IMR-90 (cell line): ENCODE data around the gene PKHD1. TPM values are rescaled to one million over a fixed set of nuclear protein-coding genes. Genes with fewer than 3 reads are reported as not detected.

Experiments used
- ATAC-seq: fragments of 200-7000 bp; cut with Tn5 transposase; 2 replicates; pipeline ENCODE4 v1.9.1; 2020; ENCODE audit warnings: low read depth, mild to moderate bottlenecking, moderate library complexity
- BruUV-seq: library from RNA; stranded (reverse); fragments of 400-500 nt; replicated peaks from 2 replicates; lab custom pipeline; 2021; lab: Mats Ljungman, UMichigan
- CTCF ChIA-PET: fragments of 300-600 bp; formaldehyde crosslinking; extraction: SDS; loops from one replicate; lab custom pipeline; 2021; ENCODE audit warnings: antibody characterized with exemption; lab: Yijun Ruan, JAX
- POLR2A ChIA-PET: fragments of 300-600 bp; sonication (Branson Sonifier 250); formaldehyde crosslinking; loops from one replicate; lab custom pipeline; 2022; ENCODE audit warnings: antibody characterized with exemption; ENCODE audit not compliant: unreplicated experiment; lab: Charles Lee
- DNase-seq: peaks from one replicate; pipeline ENCODE4 v3.0.0; 2013
- H2AFZ ChIP-seq: replicated peaks from 2 replicates; pipeline ENCODE3; 2013; ENCODE audit warnings: low read length, mild to moderate bottlenecking; ENCODE audit not compliant: poor library complexity
- H2AK5ac ChIP-seq: 2 replicates; pipeline ENCODE4 v1.6.1; 2013; ENCODE audit warnings: low read depth, low read length, inconsistent platforms
- H2AK9ac ChIP-seq: replicated peaks from 2 replicates; pipeline ENCODE3; 2013; ENCODE audit warnings: mild to moderate bottlenecking, low read depth, low read length, moderate library complexity; ENCODE audit not compliant: poor library complexity
- H2BK120ac ChIP-seq: 2 replicates; pipeline ENCODE4 v1.6.1; 2013; ENCODE audit warnings: low read depth, low read length, inconsistent platforms
- H2BK15ac ChIP-seq: 3 replicates; pipeline ENCODE4 v1.6.1; 2013; ENCODE audit warnings: low read depth, low read length, inconsistent platforms
- H2BK20ac ChIP-seq: 2 replicates; pipeline ENCODE4 v1.6.1; 2013; ENCODE audit warnings: low read depth, mild to moderate bottlenecking, inconsistent platforms, low read length, moderate library complexity
- H2BK5ac ChIP-seq: 2 replicates; pipeline ENCODE4 v1.6.1; 2013; ENCODE audit warnings: mild to moderate bottlenecking, low read depth, low read length, inconsistent platforms; ENCODE audit not compliant: poor library complexity, severe bottlenecking
- H3K14ac ChIP-seq: replicated peaks from 2 replicates; pipeline ENCODE4 v1.6.1; 2013; ENCODE audit warnings: low read depth, low read length, inconsistent platforms
- H3K18ac ChIP-seq: 2 replicates; pipeline ENCODE4 v1.6.1; 2013; ENCODE audit warnings: low read depth, low read length, control low read depth
- H3K23ac ChIP-seq: 2 replicates; pipeline ENCODE4 v1.6.1; 2013; ENCODE audit warnings: low read depth, low read length, inconsistent platforms
- H3K27ac ChIP-seq: 2 replicates; pipeline ENCODE4 v1.5.1; 2013; ENCODE audit warnings: mild to moderate bottlenecking, control low read depth, low read length; ENCODE audit not compliant: insufficient read depth
- H3K27me3 ChIP-seq: 2 replicates; pipeline ENCODE4 v1.6.1; 2013; ENCODE audit warnings: low read length; ENCODE audit not compliant: control insufficient read depth, insufficient read depth
- H3K36me3 ChIP-seq: 2 replicates; pipeline ENCODE4 v1.6.1; 2013; ENCODE audit warnings: low read length, mixed read lengths; ENCODE audit not compliant: control insufficient read depth, insufficient read depth
- H3K4ac ChIP-seq: 2 replicates; pipeline ENCODE4 v1.6.1; 2013; ENCODE audit warnings: low read depth, low read length, inconsistent platforms
- H3K4me1 ChIP-seq: 2 replicates; pipeline ENCODE4 v1.6.1; 2013; ENCODE audit warnings: low read length, mixed read lengths; ENCODE audit not compliant: control insufficient read depth, insufficient read depth
- H3K4me2 ChIP-seq: 2 replicates; pipeline ENCODE4 v1.6.1; 2013; ENCODE audit warnings: low read depth, mild to moderate bottlenecking, control low read depth, low read length, moderate library complexity
- H3K4me3 ChIP-seq: 2 replicates; pipeline ENCODE4 v1.5.1; 2013; ENCODE audit warnings: low read depth, mild to moderate bottlenecking, control low read depth, low read length, moderate library complexity; ENCODE audit not compliant: insufficient read depth
- H3K56ac ChIP-seq: 2 replicates; pipeline ENCODE4 v1.6.1; 2013; ENCODE audit warnings: low read length, inconsistent platforms; ENCODE audit not compliant: insufficient read depth; ENCODE audit errors: extremely low read depth
- H3K79me1 ChIP-seq, 2 experiments: 2 replicates each; pipeline ENCODE4 v1.6.1; 2013; ENCODE audit warnings: low read length in 2 of 2, inconsistent platforms in 1 of 2, low read depth in 1 of 2
- H3K9ac ChIP-seq: 2 replicates; pipeline ENCODE4 v1.6.1; 2013; ENCODE audit warnings: low read depth, low read length, control low read depth
- H3K9me1 ChIP-seq: 2 replicates; pipeline ENCODE4 v1.6.1; 2013; ENCODE audit warnings: low read length, inconsistent platforms; ENCODE audit not compliant: insufficient read depth
- H3K9me3 ChIP-seq: 2 replicates; pipeline ENCODE4 v1.6.1; 2013; ENCODE audit warnings: low read length; ENCODE audit not compliant: control insufficient read depth, insufficient read depth
- H4K20me1 ChIP-seq: 2 replicates; pipeline ENCODE4 v1.6.1; 2013; ENCODE audit warnings: low read length, inconsistent platforms; ENCODE audit not compliant: insufficient read depth
- H4K5ac ChIP-seq: 2 replicates; pipeline ENCODE4 v1.6.1; 2013; ENCODE audit warnings: mild to moderate bottlenecking, low read depth, low read length, control low read depth
- H4K8ac ChIP-seq, 2 experiments: 2 replicates each; pipeline ENCODE4 v1.6.1; 2013; ENCODE audit warnings: low read depth in 2 of 2, low read length in 2 of 2, control low read depth in 1 of 2, inconsistent platforms in 1 of 2
- H4K91ac ChIP-seq: 2 replicates; pipeline ENCODE4 v1.6.1; 2013; ENCODE audit warnings: low read depth, low read length, inconsistent platforms; ENCODE audit not compliant: insufficient read depth
- BHLHE40 ChIP-seq: fragments of 150-350 bp; IDR thresholded peaks from 2 replicates; pipeline ENCODE4 v1.6.1; 2016; ENCODE audit warnings: mild to moderate bottlenecking, low read depth, low read length
- CEBPB ChIP-seq: IDR thresholded peaks from 2 replicates; pipeline ENCODE4 v1.6.1; 2012; ENCODE audit warnings: low read depth, low read length, improper control_type of control experiment
- CHD1 ChIP-seq: IDR thresholded peaks from 2 replicates; pipeline ENCODE4 v1.6.1; 2012; ENCODE audit warnings: low read depth, low read length, improper control_type of control experiment
- CTCF ChIP-seq: conservative IDR thresholded peaks from 2 replicates; pipeline ENCODE4 v1.5.1; 2012; ENCODE audit warnings: mild to moderate bottlenecking, low read depth, low read length, improper control_type of control experiment
- ELK1 ChIP-seq: fragments of 150-350 bp; IDR thresholded peaks from 2 replicates; pipeline ENCODE4 v1.6.1; 2016; ENCODE audit warnings: low read depth, mild to moderate bottlenecking, low read length, moderate library complexity, borderline replicate concordance
- FOS ChIP-seq: fragments of 150-350 bp; IDR thresholded peaks from 2 replicates; pipeline ENCODE4 v1.6.1; 2016; ENCODE audit warnings: low read depth, low read length
- MAFK ChIP-seq: IDR thresholded peaks from 2 replicates; pipeline ENCODE4 v1.6.1; 2012; ENCODE audit warnings: low read depth, low read length, improper control_type of control experiment
- MAZ ChIP-seq: IDR thresholded peaks from 2 replicates; pipeline ENCODE4 v1.6.1; 2012; ENCODE audit warnings: low read depth, mild to moderate bottlenecking, low read length, improper control_type of control experiment, moderate library complexity, borderline replicate concordance
- MXI1 ChIP-seq: IDR thresholded peaks from 2 replicates; pipeline ENCODE4 v1.6.1; 2012; ENCODE audit warnings: low read depth, mild to moderate bottlenecking, low read length, moderate library complexity, borderline replicate concordance
- NFE2L2 ChIP-seq: fragments of 150-350 bp; IDR thresholded peaks from 2 replicates; pipeline ENCODE4 v1.6.1; 2016; ENCODE audit warnings: low read depth, mild to moderate bottlenecking, low read length
- POLR2A ChIP-seq: IDR thresholded peaks from 2 replicates; pipeline ENCODE4 v1.6.1; 2012; ENCODE audit warnings: mild to moderate bottlenecking, low read depth, low read length
- RAD21 ChIP-seq: IDR thresholded peaks from 2 replicates; pipeline ENCODE4 v1.6.1; 2012; ENCODE audit warnings: low read length, improper control_type of control experiment
- RCOR1 ChIP-seq: IDR thresholded peaks from 2 replicates; pipeline ENCODE4 v1.6.1; 2012; ENCODE audit warnings: mild to moderate bottlenecking, low read length, improper control_type of control experiment; ENCODE audit not compliant: insufficient replicate concordance
- RFX5 ChIP-seq: IDR thresholded peaks from 2 replicates; pipeline ENCODE4 v1.8.0; 2012; ENCODE audit warnings: low read depth, mild to moderate bottlenecking, low read length, moderate library complexity
- SMC3 ChIP-seq: fragments of 150-350 bp; IDR thresholded peaks from 2 replicates; pipeline ENCODE4 v1.6.1; 2016; ENCODE audit warnings: low read depth, mild to moderate bottlenecking, antibody characterized with exemption, low read length, moderate library complexity
- USF2 ChIP-seq: fragments of 150-350 bp; IDR thresholded peaks from 2 replicates; pipeline ENCODE4 v1.6.1; 2017; ENCODE audit warnings: mild to moderate bottlenecking, antibody characterized with exemption, low read length, low read depth
- WGBS, 2 experiments: methylation state at CpG; one replicate each; pipeline versions ENCODE4 v1.1.5 to v1.1.7; 2013; ENCODE audit warnings: missing lambda C conversion rate in 2 of 2; ENCODE audit not compliant: insufficient read length in 1 of 2; ENCODE audit errors: extremely low coverage in 2 of 2; 5-methylcytosine and 5-hydroxymethylcytosine counted together
- dilution Hi-C: fragments of 300-500 bp; cut with HindIII; formaldehyde crosslinking; loops from one replicate; pipeline ENCODE4 v1.14.3; 2018; ENCODE audit warnings: low sequenced_read_pairs; ENCODE audit not compliant: unreplicated experiment
- in situ Hi-C: fragments of 300-500 bp; cut with MboI; formaldehyde crosslinking; loops from 3 replicates; pipeline ENCODE4 v1.14.3; 2019; ENCODE audit warnings: low sequenced_read_pairs, inconsistent platforms, mixed read lengths
- intact Hi-C: fragments of 100-400 bp; cut with micrococcal nuclease; formaldehyde crosslinking; loops from 2 replicates; pipeline ENCODE4 v1.10.0; 2022
- polyA plus RNA-seq, 3 experiments: library from polyadenylated mRNA; depleted of rRNA; stranded (reverse); fragments of >200 nt; gene quantifications; 2 replicates each; pipeline ENCODE4 v1.2.3, GENCODE V29; 2012; ENCODE audit warnings: low replicate concordance in 1 of 3
- total RNA-seq: library from RNA; depleted of rRNA; stranded (reverse); fragments of >200 nt; gene quantifications from 2 replicates; pipeline ENCODE4 v1.2.3, GENCODE V29; 2012

Gene PKHD1
- total and polyA plus RNA-seq, 2 of the 4 experiments (the other 2 are of a cell fraction): not detected

GRCh38 chr6:51843456-51844056 lies 243.9 kb downstream of the PKHD1 start:
- ATAC-seq (no peak), DNase-seq (no peak)
- H3K4me1 ChIP-seq: no peaks in the 10 kb centered on the region
- H2BK15ac ChIP-seq: no peak overlapping the region
- in situ Hi-C loops (no loop called here), dilution Hi-C loops (no loop called here), intact Hi-C loops (no loop called here)
- no peaks in the 10 kb centered on the region for H3K27me3 ChIP-seq
- no peak overlapping the region for H4K5ac ChIP-seq
- no peak overlapping the region for H2BK20ac ChIP-seq
- TF ChIP-seq MAZ (no peak), MXI1 (no peak), POLR2A (no peak), SMC3 (no peak), CTCF (no peak), NFE2L2 (no peak), RCOR1 (no peak), RFX5 (no peak), MAFK (no peak), FOS (no peak), BHLHE40 (no peak), RAD21 (no peak), CEBPB (no peak), USF2 (no peak), CHD1 (no peak), ELK1 (no peak)
- H3K4ac ChIP-seq: no peak overlapping the region
- no peak overlapping the region for H3K23ac ChIP-seq
- H3K79me1 ChIP-seq: no peaks in the 10 kb centered on the region
- H4K8ac ChIP-seq: no peak overlapping the region
- no CpG with 5 or more reads among the region's 5 CpGs for WGBS, 2 experiments
- no peaks in the 10 kb centered on the region for H3K9me3 ChIP-seq
- ChIA-PET CTCF (interaction anchor here (0.6 kb wide), 1 partner anchor 179 kb away, joined by 3 read pairs; no protein-coding TSS in a partner anchor), POLR2A (no interaction called here)
- H2AK5ac ChIP-seq: no peak overlapping the region
- H2AK9ac ChIP-seq: no peak overlapping the region
- H3K4me3 ChIP-seq: no peak overlapping the region
- no peak overlapping the region for H4K91ac ChIP-seq
- H3K36me3 ChIP-seq: no peaks in the 10 kb centered on the region
- BruUV-seq: no TSS peak
- no peak overlapping the region for H3K9ac ChIP-seq
- H3K14ac ChIP-seq: no peak overlapping the region
- no peaks in the 10 kb centered on the region for H4K20me1 ChIP-seq
- no peak overlapping the region for H2BK120ac ChIP-seq
- H3K18ac ChIP-seq: no peak overlapping the region
- H3K9me1 ChIP-seq: no peaks in the 10 kb centered on the region; the same call in 1 of the 2 replicates
- H3K56ac ChIP-seq: no peak overlapping the region
- H2AFZ ChIP-seq: no peak overlapping the region
- no peak overlapping the region for H3K27ac ChIP-seq
- no peak overlapping the region for H3K4me2 ChIP-seq
- H2BK5ac ChIP-seq: no peak overlapping the region
